GM03348 (cell line): Measurements from ENCODE around the gene MAEA.
"Not testable (repeated sequence)": the region's sequence is repeated elsewhere in the genome, so short reads cannot be mapped to it uniquely, and the experiment has no call there.

Experiments
- DNase-seq: peaks from one replicate; pipeline ENCODE4 v3.0.0; 2012; ENCODE audit warnings: low spot score

MAEA gene

GRCh38 chr4:1321946-1322650 is 32.4 kb downstream of the MAEA start:
- DNase-seq: no peak

GRCh38 chr4:1323280-1323634 is 33.6 kb downstream of the MAEA start:
- no peak for DNase-seq

GRCh38 chr4:1323635-1324442 is 34.1 kb downstream of the MAEA start:
- DNase-seq: no peak

- not testable (repeated sequence) for DNase-seq
Measured at GRCh38 chr4:1324443-1325175, 34.9 kb downstream of the MAEA start.

- DNase-seq: no peak
Measured at GRCh38 chr4:1325176-1325480, 35.4 kb downstream of the MAEA start.

- no peak for DNase-seq
Measured at GRCh38 chr4:1325681-1326635, 36.3 kb downstream of the MAEA start.

- no peak for DNase-seq
Measured at GRCh38 chr4:1326751-1327525, 37.2 kb downstream of the MAEA start.

- DNase-seq: no peak
Measured at GRCh38 chr4:1327526-1328266, 38.0 kb downstream of the MAEA start.

GRCh38 chr4:1328267-1329155 is 38.8 kb downstream of the MAEA start:
- no peak for DNase-seq

- DNase-seq: no peak
Measured at GRCh38 chr4:1329408-1330371, 40.0 kb downstream of the MAEA start.

- no peak for DNase-seq
Measured at GRCh38 chr4:1330761-1331590, 41.3 kb downstream of the MAEA start.

- DNase-seq: no peak
Measured at GRCh38 chr4:1331591-1332353, 42.1 kb downstream of the MAEA start.

- DNase-seq: no peak
Measured at GRCh38 chr4:1332686-1333085, 43.0 kb downstream of the MAEA start.

GRCh38 chr4:1333256-1333655 is 43.6 kb downstream of the MAEA start:
- no peak for DNase-seq

- DNase-seq: not testable (repeated sequence)
Measured at GRCh38 chr4:1333851-1334578, 44.3 kb downstream of the MAEA start.

GRCh38 chr4:1334579-1334895 is 44.8 kb downstream of the MAEA start:
- DNase-seq: no peak
